Measurements from ENCODE around the gene CABLES2.

Gene CABLES2

GRCh38 chr20:62407221-62407992 is at the start of gene CABLES2:
Gene CABLES2 (minus strand): TSS chr20:62407285. CDS start chr20:62407276, 9 bp downstream.
- peak; percentile 89 for DNase-seq

- DNase-seq, result no peak
These were observed 48.8 kb upstream of the CABLES2 start for GRCh38 chr20:62455929-62456328.

GRCh38 chr20:62454904-62455636 is 48.0 kb upstream of the CABLES2 start:
- no peak for DNase-seq

GRCh38 chr20:62453186-62453808 is 46.2 kb upstream of the CABLES2 start:
- DNase-seq, result no peak

GRCh38 chr20:62452475-62453095 is 45.5 kb upstream of the CABLES2 start:
- DNase-seq, result no peak

- DNase-seq, result no peak
These were observed 44.9 kb upstream of the CABLES2 start for GRCh38 chr20:62451970-62452369.

- DNase-seq, result no peak
These were observed 44.2 kb upstream of the CABLES2 start for GRCh38 chr20:62451156-62451767.

GRCh38 chr20:62449951-62450691 is 43.0 kb upstream of the CABLES2 start:
- peak; percentile 1 for DNase-seq

- no peak for DNase-seq
These were observed 41.7 kb upstream of the CABLES2 start for GRCh38 chr20:62448788-62449187.

GRCh38 chr20:62448038-62448437 is 41.0 kb upstream of the CABLES2 start:
- DNase-seq, result no peak

GRCh38 chr20:62446888-62447869 is 40.1 kb upstream of the CABLES2 start:
- no peak for DNase-seq

GRCh38 chr20:62446481-62446880 is 39.4 kb upstream of the CABLES2 start:
- DNase-seq, result no peak

GRCh38 chr20:62445553-62446340 is 38.7 kb upstream of the CABLES2 start:
- DNase-seq, result no peak

- no peak for DNase-seq
These were observed 37.2 kb upstream of the CABLES2 start for GRCh38 chr20:62444286-62444685.

GRCh38 chr20:62441987-62442539 is 35.0 kb upstream of the CABLES2 start:
- no peak for DNase-seq

- peak; percentile 5 for DNase-seq
These were observed 32.1 kb upstream of the CABLES2 start for GRCh38 chr20:62439218-62439617.

- no peak for DNase-seq
These were observed 30.8 kb upstream of the CABLES2 start for GRCh38 chr20:62437927-62438326.

GRCh38 chr20:62437496-62437895 is 30.4 kb upstream of the CABLES2 start:
- DNase-seq, result no peak

- DNase-seq, result no peak
These were observed 29.6 kb upstream of the CABLES2 start for GRCh38 chr20:62436692-62437091.

Measured in NCI-H510A treated with DMSO at 0.1 percent for 48 hours (cell line).